PFSK-1 (cell line): ENCODE measurements around the gene HSPD1.

Source experiments
- FOXP2 ChIP-seq: optimal IDR thresholded peaks from 2 replicates; pipeline ENCODE3; 2011; ENCODE audit warnings: borderline replicate concordance, control low read depth, inconsistent platforms; ENCODE audit not compliant: insufficient read depth; ENCODE audit errors: extremely low read length, extremely low read depth
- REST ChIP-seq, 2 experiments: IDR thresholded peaks; 2 replicates each; pipeline versions ENCODE4 v1.6.1 to v1.8.0; 2011 to 2012; ENCODE audit warnings: low read depth in 2 of 2, low read length in 2 of 2, control low read depth in 1 of 2, inconsistent platforms in 1 of 2, mild to moderate bottlenecking in 1 of 2, moderate library complexity in 1 of 2; ENCODE audit not compliant: insufficient read depth in 1 of 2
- SIN3A ChIP-seq: IDR thresholded peaks from 2 replicates; pipeline ENCODE4 v1.6.1; 2012; ENCODE audit warnings: mild to moderate bottlenecking, low read length, moderate library complexity, borderline replicate concordance; ENCODE audit not compliant: insufficient read depth
- TAF1 ChIP-seq: IDR thresholded peaks from 2 replicates; pipeline ENCODE4 v1.6.1; 2012; ENCODE audit warnings: low read length, control low read depth, borderline replicate concordance; ENCODE audit not compliant: insufficient read depth

DNA sequence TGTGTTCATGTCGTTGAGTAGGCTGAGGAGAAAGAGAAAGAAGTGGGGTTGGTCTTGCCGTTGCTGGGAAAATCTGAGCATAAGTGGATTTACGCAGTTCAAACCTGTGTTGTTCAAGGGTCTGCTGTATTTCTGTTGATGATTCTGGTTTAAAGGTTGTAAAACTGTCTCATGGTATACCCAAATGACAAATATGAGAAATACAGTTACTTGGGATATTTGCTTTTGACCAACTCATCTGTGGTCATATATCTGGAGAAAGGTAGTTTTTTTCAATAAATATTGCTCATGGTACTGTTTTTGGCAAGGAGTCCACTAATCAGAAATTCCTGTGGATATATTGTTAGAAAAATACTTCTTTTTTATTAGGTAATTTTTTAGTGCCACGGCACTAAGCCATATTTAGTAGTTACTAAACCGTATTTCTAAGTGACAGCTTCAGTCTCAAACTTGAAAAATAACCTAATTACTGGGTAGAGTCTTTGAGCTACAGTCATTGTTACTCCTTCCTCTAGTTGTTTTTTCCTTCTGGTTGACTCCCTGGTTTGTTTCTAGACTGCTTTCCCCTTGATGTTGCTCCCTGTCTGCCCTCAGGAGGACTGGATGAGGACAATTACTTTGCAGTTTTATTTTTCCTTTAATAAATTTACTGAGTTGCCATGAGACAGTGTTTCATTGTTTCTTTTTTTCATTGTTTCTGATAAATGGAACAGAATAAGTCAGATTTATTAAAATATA, 47.7 kb upstream of the HSPD1 start:
- TF ChIP-seq TAF1 (no peak), REST (IDR thresholded peaks at IDR 0.05; ENCODE audit: insufficient read depth in 1 of 2, low read depth in 2 of 2, low read length in 2 of 2) (no peak), FOXP2 (no peak), SIN3A (no peak)
